Measurements from ENCODE around the gene RAB6B.

The RAB6B gene

DNA sequence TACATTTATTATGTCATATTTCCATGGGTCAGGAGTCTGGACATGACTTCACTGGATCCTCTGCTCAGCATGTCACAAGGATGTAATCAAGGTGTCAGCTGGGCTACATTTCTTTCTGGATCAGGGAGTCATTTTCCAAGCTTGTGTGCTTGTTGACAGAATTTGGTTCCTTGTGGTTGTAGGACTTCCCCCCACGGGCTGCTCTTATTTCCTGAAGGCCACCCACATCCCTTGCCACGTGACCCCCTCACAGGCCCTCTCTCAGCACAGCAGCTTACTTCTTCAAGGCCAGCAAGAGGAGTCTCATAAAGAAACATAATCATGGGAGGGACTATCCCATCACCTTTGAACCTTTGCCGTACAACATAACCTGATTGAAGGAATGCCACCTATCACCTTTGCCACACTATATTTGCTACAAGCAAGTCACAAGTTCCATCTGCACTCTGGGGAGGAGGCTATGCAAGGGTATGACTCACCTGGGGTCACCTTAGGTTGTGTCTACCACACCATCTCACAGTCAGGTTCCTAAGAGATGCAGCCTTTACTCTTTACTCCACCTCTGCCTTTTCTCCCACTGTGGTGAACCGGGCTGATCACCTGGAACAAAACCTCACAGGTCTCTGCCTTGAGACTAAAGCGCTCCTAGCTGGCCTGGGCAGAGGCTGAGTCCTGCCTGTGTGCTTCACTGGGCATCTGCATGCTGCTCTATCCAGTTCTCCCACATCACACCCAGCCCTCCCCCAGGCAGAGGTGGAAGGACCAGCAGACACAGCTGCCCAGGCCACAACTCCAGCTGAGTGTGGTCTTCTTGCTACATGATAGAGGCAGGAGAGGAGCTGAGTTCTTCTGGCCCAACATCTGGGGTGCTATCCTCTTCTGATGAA, 13.5 kb downstream of the RAB6B start:
- DNase-seq (ENCODE audit: low read depth in 3 of 3, low spot score in 1 of 3): no peak

DNA sequence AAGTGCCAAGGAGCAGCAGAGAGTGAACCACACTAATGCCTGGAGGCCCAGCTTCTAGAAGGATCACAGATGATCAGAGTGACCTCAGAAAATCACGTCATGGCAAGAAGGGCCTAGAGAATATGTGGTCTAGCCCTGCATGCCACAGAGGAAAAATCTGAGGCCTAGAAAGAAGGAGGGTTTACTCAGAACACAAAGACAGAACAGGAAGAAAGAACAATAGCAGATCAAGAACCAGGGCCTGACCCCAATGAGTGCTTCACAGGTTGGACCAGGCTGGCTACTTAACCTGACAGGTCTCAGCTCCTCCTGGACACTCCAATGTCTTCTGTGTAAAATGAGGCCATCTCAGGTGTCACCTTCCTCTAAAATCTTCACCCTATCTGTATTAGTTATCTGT, 14.2 kb downstream of the RAB6B start:
- no peak for DNase-seq (ENCODE audit: low read depth in 3 of 3, low spot score in 1 of 3)

DNA sequence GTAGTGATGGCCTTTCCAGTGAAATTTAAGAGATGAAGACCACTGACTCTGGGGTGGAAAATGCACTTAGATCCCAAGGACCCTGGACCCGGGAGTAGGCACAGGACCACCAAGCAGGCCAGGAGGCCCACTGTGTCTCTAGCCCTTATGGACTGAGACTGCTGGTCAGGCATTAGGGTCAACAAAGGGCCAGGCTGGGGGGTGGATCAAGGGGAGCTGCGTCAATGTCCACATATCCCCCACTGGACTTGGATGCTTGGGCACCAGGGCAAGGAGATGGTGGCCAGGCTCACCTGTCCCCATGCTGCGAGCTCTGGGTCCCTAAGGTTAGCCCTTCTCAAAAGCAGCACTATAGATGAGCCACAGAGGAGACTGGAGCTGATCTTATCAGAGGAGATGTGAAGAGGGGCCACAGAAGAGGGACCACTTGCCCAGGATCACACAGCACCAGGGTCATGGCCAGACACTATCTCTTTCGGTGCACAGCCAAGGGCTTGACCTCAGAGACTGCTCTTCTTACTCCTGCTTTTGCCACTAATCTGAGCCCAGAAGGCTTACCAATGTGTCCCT, 14.7 kb downstream of the RAB6B start:
- DNase-seq (ENCODE audit: low read depth in 3 of 3, low spot score in 1 of 3): no peak

DNA sequence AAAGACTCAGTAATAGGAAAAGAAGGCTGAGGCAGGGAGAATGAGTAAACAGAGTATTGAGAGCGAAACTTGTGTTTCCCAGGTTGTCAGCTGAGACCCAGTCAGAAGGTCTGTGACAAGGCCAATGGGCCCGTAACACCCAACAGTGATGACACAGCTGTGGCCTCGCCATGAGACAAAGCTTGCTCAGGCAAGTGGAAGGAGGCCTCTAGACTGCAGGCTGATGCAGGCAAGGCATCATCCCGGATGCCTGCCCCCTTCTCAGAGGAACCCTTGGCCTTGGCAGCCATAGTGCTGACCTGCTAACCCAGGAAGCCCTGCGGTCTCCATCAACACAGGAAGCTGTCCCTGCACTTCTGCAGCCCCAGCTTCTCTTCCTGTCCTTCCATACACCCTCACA, 15.4 kb downstream of the RAB6B start:
- no peak for DNase-seq (ENCODE audit: low read depth in 3 of 3, low spot score in 1 of 3)

DNA sequence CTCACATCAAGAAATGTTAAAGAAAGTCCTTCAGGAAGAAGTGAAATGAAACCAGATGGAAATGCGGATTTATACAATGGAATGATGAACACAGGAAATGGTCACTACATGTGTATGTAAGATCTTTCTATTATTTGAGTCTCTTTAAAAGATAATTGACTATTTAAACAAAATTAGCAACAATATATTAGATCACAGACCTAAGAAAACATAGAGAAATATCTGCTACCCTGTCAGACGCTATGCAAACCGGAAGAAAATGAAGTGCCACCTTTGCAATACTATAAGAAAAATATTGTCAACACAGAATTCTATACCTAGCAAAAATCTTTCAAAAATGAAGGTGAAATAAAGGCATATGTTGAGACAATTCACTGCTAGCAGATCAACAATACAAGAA, 17.2 kb downstream of the RAB6B start:
- DNase-seq (ENCODE audit: low read depth in 3 of 3, low spot score in 1 of 3): no peak

DNA sequence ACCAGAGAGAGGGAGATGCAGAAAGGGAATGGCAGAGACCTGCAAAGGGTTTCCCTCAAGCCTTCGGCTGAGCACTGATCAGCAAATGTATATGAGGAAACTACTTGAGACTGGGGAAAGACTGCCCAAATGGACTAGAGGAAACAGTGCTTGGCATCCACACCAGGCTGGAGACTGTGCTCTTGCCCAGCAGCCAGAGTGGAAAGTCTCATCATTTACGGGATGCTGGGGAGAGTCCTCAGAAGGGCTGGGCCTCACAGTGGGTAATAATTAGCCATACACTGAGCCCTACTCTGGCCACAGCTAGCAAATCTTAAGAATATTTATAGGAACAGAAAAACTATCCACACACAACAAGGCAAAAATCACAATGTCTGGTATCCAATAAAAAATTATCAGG, 18.5 kb downstream of the RAB6B start:
- DNase-seq (ENCODE audit: low read depth in 3 of 3, low spot score in 1 of 3): no peak

DNA sequence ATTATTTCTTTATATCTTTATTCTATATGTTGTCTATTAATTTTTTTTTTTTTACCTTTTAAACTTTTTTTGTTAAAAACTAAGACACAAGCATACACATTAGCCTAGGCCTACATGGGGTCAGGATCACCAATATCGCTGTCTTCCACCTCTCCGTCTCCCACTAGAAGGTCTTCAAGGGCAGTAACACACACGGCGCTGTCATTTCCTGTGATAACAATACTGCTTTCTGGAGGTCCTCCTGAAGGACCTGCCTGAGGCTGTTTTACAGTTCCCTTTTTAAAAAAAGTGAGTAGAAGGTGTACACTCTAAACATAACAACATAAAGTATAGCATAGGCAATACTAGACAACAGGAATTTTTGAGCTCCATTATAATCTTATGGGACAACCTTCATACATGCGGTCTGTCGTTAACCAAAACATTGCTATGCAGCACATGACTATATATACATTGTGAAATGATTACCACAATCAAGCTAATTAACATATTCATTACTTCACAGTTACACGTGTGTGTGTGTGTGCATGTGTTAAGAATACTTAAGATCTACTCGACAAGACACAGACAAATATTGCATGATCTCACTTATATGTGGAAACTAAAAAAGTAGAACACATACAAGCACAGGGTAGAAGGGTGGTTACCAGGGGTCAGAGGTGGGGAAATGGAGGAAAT, 20.8 kb downstream of the RAB6B start:
- DNase-seq (ENCODE audit: low read depth in 3 of 3, low spot score in 1 of 3): no peak

DNA sequence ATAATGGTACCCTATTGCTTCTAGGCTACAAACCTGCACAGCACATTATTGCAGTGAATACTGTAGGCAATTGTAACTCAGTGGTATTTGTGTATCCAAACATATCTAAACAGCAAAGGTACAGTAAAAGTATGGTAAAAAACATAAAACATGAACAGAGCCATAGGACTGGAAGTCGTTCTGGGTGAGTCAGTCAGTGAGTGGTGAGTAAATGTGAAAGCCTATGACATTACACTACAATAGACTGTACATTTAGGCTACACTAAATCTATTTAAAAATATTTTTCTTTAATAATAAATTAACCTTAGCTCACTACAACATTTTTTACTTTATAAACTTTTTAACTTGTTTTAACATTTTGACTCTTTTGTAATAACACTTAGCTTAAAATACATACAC, 21.3 kb downstream of the RAB6B start:
- DNase-seq (ENCODE audit: low read depth in 3 of 3, low spot score in 1 of 3): no peak

DNA sequence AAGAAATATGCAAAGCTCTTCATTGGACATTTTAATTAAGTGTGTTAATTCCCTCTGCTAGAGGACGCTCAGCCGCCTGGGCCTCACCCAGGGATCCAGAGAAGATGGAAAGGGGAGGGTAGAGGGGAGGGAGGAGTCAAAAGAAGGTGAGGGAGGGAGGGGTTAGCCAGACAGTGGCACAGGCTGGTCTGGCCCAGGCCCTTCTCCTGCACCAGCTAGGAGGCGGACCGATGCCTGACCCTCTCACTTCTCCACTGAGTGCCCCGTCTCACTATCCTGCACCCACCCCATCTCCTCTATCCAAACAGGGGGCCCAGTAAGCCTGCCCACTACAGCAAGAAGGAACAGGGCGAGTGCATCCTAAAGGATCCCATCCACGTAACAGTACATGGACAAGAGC, 22.9 kb downstream of the RAB6B start:
- no peak for DNase-seq (ENCODE audit: low read depth in 3 of 3, low spot score in 1 of 3)

DNA sequence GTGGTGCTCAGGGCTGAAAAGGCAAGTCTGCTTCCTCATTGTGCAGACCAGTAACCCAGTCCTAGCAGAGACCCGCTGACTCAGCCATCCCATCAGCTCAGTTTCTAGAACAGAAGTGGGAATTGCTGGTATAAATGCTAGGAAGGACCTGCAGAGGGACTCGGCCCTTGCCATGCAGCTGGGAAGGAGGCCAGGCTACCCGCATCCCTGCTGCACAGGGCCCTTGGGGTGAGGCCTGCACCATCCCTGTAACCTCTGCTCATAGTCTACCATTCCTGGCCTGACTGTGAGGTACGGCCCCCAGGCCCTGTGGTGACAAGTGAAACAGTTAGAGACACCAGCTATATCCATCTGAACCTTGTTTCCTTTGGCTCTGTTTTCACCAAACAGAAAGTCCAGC, 23.5 kb downstream of the RAB6B start:
- DNase-seq (ENCODE audit: low read depth in 3 of 3, low spot score in 1 of 3): no peak

DNA sequence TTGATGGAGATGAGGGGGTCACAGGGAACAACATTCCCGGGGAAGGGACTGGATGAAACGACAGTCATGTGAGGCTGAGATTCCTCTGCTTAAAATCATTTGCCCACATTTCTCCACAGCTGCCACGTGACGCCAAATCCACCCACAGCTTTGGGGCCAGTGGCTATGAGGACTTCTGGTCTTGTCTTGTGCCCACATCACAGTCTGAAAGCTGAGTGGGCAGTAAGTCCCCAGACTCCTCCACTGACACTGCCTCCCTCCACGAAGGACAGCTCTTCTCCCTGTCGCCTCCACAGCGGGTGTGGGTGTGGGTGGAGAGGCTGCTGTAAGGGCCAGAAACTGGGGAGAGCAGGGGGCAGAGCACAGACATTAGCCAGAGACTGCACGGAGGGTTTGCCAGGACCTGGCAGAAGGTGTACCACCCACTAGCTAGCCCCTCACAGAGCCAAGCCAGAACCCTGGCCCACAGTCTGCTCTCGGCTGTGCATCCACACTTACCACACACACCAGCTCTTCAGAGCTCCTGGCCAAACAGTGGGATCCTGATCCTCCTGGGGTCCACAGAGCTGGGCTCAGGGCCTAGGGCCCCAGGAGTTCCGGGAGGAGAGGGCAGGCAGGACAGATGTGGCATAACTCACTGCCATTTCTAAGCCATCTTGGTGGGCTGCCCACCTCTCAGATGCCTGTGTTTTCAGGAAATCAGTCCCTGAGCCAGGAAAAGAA, 24.2 kb downstream of the RAB6B start:
- no peak for DNase-seq (ENCODE audit: low read depth in 3 of 3, low spot score in 1 of 3)

DNA sequence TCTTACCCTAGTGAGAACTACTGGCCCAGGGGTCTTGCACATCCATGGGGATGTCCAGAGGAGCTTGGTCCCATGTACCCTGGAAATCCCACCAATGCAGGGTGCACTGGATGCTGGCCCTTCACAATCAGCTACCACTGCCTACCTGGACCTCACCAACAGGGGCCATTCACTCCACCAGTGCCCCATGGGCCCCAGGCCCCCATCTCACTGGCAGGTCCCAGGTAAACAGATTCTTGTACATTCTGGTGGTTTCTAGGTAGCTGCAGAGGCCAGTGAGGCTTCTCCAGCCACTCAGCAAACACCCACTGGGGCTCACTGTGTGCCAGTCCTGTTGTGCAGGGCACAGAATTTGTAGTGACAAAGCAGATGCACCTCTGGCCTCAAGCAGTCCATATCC, 24.9 kb downstream of the RAB6B start:
- DNase-seq (ENCODE audit: low read depth in 3 of 3, low spot score in 1 of 3): no peak

DNA sequence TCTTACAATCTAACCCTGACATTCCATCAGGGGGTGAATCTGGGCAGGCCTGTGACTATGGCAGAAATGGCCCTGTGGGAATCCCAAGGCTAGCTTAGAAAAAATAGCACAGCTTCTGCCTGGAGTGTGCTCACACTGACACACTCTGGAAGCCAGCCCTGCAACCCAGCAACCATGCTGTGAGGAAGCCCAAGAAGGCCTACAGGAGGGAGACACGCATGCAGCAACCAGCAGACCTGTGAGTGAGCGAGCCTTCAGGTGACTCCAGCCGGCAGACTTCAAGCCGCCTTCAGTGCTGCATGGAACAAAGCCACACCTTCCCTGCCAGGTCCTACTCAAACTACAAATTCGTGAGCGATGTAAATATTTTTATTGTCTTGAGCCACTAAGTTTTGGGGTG, 26.1 kb downstream of the RAB6B start:
- no peak for DNase-seq (ENCODE audit: low read depth in 3 of 3, low spot score in 1 of 3)

DNA sequence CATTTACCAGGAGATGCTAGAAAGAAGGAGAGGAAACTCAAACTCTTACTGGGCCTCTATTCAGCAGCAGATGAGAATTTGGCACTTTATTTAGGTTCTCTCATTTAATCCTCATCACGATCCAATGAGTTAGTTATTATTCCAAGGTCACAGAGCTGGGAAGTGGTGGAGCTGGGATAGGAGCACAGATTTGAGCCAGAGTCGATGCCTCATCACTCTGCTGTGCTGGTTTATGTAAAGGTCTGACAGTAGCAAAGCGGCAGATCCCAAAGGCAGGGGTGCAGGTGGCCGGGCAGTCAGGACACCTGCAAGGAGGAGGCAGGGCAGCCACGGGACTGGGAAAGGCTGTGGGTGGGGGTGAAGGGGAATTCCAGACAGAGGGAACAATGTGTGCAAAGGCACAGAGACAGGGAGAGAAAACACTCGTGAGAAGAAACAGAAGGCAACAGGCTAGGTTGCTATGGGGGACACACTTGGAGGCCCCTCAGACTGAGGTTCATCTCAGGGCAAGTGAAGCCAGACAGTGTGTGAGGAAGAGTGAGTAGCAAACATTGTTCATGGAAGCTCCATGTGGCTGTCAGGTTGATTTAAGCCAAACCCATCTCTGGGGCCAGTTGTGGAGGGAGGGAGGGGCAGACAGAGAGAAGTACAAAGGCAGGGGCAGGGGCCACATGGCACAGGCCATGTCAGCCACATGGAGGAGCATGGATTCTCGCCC, 26.8 kb downstream of the RAB6B start:
- no peak for DNase-seq (ENCODE audit: low read depth in 3 of 3, low spot score in 1 of 3)

DNA sequence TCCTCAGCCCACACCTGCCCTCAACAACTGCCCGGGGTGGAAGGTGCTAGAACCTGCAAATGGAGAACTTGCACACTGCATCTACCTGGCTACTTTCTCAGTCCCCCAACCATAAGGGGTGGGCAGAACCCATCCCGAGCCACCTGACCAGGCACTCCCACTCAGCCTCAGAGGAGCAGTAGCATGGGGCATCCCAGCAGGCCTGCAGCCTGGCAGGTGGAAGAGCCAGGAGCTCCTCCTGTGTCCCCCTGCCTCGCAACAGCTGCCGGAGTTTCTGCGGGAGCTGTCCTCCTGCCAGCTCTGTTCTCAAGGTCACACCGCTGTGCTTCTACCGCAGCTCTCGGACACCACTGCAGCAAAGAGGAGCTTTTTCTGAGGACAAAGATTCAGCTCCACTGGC, 27.5 kb downstream of the RAB6B start:
- no peak for DNase-seq (ENCODE audit: low read depth in 3 of 3, low spot score in 1 of 3)

DNA sequence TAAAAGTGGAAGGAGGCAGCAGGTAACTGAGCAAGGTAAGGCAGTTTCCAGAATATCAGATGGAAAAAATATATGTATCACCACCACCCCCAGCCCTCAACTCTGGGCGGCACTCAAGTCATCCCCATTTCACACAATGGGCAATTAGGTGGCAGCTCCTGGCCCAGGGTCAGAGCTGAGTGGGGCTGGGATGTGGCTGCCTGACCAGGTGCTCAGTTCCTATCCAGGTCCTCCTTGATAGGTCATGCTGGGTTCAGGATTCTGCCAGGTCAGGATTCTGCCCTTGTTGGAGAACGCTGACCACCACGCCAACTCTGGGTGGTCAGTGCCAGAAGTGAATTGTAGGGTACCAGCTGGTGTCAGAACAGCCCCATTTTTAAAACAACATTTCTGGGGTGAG, 29.5 kb downstream of the RAB6B start:
- DNase-seq (ENCODE audit: low read depth in 3 of 3, low spot score in 1 of 3): no peak

DNA sequence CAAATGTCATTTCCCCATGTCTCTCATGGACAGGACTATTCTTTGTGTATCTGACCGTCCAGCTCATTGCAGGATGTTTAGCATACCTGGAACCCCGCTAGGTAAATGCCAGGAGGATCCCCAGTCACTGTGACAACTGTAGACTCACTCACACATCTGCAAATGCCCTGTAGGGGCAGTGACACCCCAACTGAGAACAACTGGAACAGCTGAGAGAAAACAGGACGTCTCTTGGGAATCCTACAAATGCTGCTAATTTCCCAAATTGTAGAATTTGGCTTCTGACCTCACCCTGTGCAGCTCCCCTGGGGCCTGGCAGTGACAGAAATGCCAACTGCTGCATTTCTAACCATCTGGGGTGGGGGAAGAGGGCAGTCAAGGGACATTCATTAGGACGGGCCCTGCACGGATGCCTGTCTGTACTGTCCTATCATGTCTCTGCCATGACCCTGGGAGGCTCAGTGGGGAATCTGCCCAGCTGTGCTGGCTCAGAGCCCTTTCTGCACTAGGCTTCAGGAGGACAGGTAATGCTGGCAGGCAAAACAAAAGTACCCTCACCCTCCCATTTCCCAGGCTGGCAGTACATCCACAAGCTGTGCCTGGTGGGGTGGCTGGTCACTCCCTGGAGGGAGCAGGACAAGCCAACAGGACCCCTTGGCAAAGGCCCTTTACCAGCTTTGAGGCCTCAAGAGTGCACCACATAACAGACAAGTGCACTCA, 30.4 kb downstream of the RAB6B start:
- DNase-seq (ENCODE audit: low read depth in 3 of 3, low spot score in 1 of 3): no peak

DNA sequence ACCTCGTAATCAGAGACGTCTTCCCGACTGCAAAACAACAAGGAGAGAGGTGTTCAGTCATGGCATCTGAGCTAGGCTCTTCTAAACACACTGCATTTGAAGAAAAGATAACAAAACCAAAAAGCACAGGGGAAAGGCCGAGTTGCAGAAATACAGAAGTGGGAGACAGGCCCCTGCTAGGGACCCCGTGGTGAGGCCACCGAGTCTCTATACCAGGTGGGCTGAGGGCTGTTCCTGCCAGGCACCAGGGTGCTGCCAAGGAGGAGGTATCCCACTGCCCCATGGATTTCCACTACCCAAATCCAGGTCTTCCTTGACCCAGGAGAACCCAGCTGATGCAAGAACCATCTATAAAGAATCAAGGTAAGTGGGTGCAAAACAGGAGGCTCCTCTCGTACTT, 31.1 kb downstream of the RAB6B start:
- DNase-seq (ENCODE audit: low read depth in 3 of 3, low spot score in 1 of 3): no peak

DNA sequence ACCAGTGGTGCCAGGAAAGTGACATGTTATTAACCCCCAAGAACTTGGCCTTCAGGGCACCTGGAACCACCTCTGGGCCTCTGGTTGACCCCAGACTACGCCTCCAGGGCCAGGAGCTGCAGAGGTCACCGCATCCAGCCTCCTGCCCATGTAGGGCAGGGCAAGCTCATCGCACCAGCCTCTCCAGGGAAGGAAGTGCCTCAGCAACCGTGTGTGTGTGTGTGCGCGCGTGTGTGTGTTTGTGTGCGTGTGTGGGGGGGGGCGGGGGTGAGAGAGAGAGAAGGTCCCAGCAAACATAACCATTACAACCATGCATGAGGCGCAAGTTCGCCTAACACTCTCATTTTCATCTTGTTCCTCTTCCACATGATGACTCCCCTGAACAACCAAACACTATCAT, 31.8 kb downstream of the RAB6B start:
- no peak for DNase-seq (ENCODE audit: low read depth in 3 of 3, low spot score in 1 of 3)

DNA sequence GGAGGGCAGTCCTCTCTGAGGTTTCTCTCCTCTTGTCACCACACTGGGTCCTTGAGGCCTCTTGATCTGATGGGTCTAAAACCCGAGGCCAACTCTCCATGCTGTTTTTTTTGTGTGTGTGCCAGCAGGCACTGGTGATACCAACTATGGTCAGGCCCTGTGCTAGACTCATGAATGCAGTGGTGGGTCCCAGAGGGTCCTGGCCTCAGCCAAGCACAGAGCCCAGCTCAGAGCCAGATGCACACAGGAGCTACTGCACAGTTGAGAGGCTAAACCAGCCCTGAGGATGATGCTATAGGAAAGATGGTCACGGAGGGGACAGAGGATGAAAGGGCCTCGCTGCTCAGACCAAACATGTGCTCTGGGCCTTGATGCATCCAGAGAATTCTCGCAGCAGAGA, 33.5 kb downstream of the RAB6B start:
- no peak for DNase-seq (ENCODE audit: low read depth in 3 of 3, low spot score in 1 of 3)

DNA sequence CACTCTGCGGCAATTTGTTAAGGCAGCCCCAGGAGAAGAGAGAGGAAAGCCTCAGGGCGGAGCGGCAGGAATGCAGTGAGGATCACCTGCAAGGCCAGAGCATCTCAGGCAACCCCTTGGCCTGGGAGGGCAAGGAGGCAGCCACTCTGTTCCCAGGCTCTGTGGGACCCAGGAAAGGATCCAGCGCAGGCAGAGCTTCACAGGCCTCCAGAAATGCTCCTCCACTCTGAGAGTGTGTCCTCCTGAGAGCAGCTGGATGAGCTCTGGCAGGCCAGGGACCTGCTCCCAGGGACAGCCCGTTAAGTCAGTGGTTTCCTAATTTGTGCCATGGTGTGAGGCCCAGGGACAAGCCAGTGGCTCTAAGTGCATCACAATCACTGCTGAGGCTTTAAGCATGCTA, 35.2 kb downstream of the RAB6B start:
- no peak for DNase-seq (ENCODE audit: low read depth in 3 of 3, low spot score in 1 of 3)
